ENCODE data around the gene GPR137B.

The GPR137B gene

DNA sequence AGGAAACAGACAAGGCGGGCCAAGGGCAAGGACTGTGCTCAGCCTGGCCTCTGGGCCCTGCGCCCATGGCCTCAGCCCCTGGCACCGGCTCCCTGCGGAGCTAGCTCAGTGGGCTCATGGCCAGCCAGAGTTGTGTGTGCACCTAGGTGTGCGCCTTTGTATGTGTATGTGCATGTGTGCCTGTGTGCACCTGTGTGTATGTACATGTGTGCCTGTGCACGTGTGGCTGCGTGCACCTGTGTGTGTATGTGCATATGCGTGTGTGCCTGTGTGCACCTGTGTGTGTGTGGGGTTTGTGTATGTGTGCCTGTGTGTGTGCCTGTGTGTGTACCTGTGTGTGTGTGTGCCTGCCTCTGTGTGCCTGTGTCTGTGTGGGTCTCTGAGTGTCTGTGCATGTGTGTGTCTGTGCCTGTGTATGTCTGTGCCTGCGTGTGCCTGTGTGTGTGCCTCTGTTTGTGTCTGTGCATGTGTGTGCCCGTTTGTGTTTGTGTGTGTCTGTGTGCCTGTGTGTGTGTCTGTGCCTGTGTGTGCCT, 7.4 kb downstream of the GPR137B start:
- H3K9me3 ChIP-seq: no peaks in the 10 kb centered on the region; the same call in 1 of the 2 replicates
- no peak for DNase-seq
- peaks cover 5% of the 10 kb centered on the region; the same call in 1 of the 2 replicates for H3K27me3 ChIP-seq
- no peak overlapping the region for H3K4me3 ChIP-seq (ENCODE audit: low read depth, low read length)
- no peaks in the 10 kb centered on the region for H3K4me1 ChIP-seq
- no peak for TF ChIP-seq CTCF (IDR thresholded peaks at IDR 0.05; ENCODE audit: low read depth, low read length)
- no peaks in the 10 kb centered on the region for H3K36me3 ChIP-seq

DNA sequence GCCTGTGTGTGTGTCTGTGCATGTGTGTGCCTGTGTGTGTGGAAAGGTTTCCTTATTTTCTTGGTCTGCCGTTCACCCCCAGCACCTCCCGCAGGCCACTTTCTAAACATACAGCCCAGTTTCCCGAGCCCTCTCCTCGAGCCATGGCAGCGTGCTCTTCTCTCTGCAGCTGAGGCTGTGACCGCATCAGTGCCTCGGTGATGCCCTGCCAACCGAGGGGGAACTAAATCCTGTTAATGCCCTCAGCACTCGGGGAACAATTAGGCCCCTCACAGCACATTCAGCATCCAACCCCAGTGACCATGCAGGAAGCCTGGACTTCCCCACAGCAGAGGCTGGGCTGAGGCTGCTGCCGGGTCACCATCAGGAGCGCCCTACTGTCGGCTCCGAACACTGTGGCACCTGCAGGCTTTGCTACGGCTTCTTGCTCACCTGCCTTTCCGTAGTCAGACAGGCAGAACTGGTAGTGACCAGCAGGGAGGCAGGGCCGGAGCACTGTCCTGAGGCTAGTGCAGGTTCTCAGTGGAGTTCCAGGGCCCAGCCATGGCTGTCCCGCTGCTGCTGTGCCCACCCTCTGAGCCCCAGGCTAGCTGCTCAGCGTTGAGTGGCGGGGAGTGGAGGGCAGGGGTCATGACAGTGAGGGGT, 8.1 kb downstream of the GPR137B start:
- H3K4me3 ChIP-seq (ENCODE audit: low read depth, low read length): no peak overlapping the region
- H3K4me1 ChIP-seq: no peaks in the 10 kb centered on the region
- no peak for DNase-seq
- no peak for TF ChIP-seq CTCF (IDR thresholded peaks at IDR 0.05; ENCODE audit: low read depth, low read length)
- no peaks in the 10 kb centered on the region; the same call in 1 of the 2 replicates for H3K9me3 ChIP-seq
- H3K27me3 ChIP-seq: no peaks in the 10 kb centered on the region
- no peaks in the 10 kb centered on the region for H3K36me3 ChIP-seq

DNA sequence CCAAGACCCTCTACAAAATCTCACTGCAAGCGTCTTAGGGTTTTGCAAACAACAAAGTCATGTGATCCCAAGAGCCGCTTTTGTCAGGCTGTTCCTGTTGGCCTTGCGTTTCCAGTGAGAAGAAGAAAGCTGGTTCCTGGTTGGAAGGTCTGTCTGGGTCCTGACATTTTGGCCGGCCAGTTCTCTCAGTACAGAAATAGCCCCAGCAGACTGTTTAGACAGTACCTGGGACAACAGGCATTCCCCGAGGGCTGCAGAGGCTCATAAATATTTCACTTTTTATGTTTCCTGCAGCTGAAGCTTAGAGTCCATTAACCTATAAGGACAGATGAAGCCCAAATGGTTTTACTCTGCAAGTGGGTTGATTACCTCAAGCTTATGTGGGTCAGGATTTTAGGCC, 8.6 kb downstream of the GPR137B start:
- DNase-seq: no peak
- Histone ChIP-seq H3K27me3 (no peaks in the 10 kb centered on the region), H3K36me3 (no peaks in the 10 kb centered on the region), H3K9me3 (no peaks in the 10 kb centered on the region; the same call in 1 of the 2 replicates), H3K4me3 (ENCODE audit: low read depth, low read length) (no peak overlapping the region), H3K4me1 (no peaks in the 10 kb centered on the region)
- no peak for TF ChIP-seq CTCF (IDR thresholded peaks at IDR 0.05; ENCODE audit: low read depth, low read length)

DNA sequence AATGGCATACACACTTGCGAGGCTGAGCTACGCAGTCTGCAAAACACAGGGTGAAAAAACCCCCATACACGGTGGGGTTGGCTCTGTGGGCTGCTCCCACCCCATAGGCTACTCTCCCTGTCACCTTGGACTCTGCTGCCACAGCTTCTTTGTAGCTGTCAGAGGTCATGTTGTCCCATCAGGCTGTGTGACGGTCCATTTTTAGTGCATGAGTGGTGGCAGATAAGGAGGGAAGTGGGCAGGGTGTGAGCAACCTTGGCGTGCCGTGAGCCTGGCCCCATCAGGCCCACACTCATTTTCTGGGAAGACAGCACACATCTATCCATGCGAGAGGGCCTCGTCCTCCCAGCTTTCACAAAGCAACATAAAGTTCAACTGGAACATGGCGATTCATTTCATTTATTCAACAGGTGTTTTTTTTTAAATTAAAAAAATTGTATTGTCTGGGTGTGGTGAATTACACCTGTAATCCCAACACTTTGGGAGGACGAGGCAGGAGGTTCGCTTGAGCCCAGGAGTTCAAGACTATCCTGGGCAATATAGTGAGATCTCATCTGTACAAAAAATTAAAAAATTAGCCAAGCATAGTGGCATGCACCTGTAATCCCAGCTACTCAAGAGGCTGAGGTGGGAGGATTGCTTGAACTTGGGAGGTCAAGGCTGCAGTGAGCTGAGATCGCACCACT, 9.5 kb downstream of the GPR137B start:
- no peak for DNase-seq
- no peaks in the 10 kb centered on the region for H3K4me1 ChIP-seq
- no peaks in the 10 kb centered on the region for H3K36me3 ChIP-seq
- no peaks in the 10 kb centered on the region; the same call in 1 of the 2 replicates for H3K9me3 ChIP-seq
- H3K4me3 ChIP-seq (ENCODE audit: low read depth, low read length): no peak overlapping the region
- H3K27me3 ChIP-seq: no peaks in the 10 kb centered on the region
- TF ChIP-seq CTCF (IDR thresholded peaks at IDR 0.05; ENCODE audit: low read depth, low read length): no peak

DNA sequence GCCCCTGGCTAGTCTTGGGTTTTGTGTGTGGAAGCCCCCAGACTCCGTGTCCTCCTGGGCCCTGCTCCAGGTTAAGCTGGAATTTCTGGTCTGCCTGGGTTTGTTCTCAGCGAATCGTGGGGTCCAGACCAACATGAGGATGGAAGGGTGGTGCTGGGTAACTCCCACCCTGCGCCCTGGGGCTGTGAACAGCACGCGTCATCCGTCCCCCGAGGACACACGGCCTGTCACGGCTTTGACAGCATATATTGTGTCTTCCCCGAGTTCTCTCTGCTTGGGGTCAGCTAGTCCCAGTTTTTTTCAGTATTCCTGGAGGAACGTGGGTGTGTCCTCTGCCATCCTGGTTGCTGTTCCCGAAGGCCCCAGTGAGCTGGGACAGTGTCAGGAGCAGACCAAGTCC, 11.8 kb downstream of the GPR137B start:
- Histone ChIP-seq H3K36me3 (no peaks in the 10 kb centered on the region), H3K27me3 (no peaks in the 10 kb centered on the region), H3K9me3 (no peaks in the 10 kb centered on the region), H3K4me1 (no peaks in the 10 kb centered on the region), H3K4me3 (ENCODE audit: low read depth, low read length) (no peak overlapping the region)
- DNase-seq: no peak
- no peak for TF ChIP-seq CTCF (IDR thresholded peaks at IDR 0.05; ENCODE audit: low read depth, low read length)

Measured in BE2C (cell line).